H1 (cell line): Measurements from ENCODE around the gene LRPAP1. TPM values are rescaled to one million over a fixed set of nuclear protein-coding genes. Genes with fewer than 3 reads are reported as not detected.
"Not testable (repeated sequence)": the region's sequence is repeated elsewhere in the genome, so short reads cannot be mapped to it uniquely, and the experiment has no call there.

Experiments
- CTCF ChIA-PET: fragments of 300-600 bp; sonication (Branson Sonifier 250); formaldehyde crosslinking; loops from one replicate; lab custom pipeline; 2021; ENCODE audit not compliant: partially characterized antibody; lab: Charles Lee
- POLR2A ChIA-PET: fragments of 300-600 bp; sonication (Branson Sonifier 250); formaldehyde crosslinking; loops from one replicate; lab custom pipeline; 2021; ENCODE audit warnings: inconsistent platforms; ENCODE audit not compliant: partially characterized antibody; lab: Charles Lee
- DNase-seq, 2 experiments: peaks; one replicate each; pipeline versions ENCODE4 v3.0.0 to v3.0.0-alpha.2; 2010 to 2022; ENCODE audit warnings: low spot score in 2 of 2, low read depth in 1 of 2, mixed read lengths in 1 of 2
- FAIRE-seq: peaks from 2 replicates; lab custom pipeline; 2011; peaks lifted over from hg19 to GRCh38; lab: Jason Lieb, UNC
- H2AFZ ChIP-seq: 2 replicates; pipeline ENCODE4 v1.8.1; 2012; ENCODE audit warnings: low read length, inconsistent platforms
- H2AK5ac ChIP-seq: 2 replicates; pipeline ENCODE4 v1.6.1; 2013; ENCODE audit warnings: low read depth, low read length
- H2BK120ac ChIP-seq: replicated peaks from 2 replicates; pipeline ENCODE3; 2013; ENCODE audit warnings: low read depth, low read length, inconsistent platforms
- H2BK12ac ChIP-seq: 2 replicates; pipeline ENCODE4 v1.6.1; 2013; ENCODE audit warnings: low read depth, low read length
- H2BK15ac ChIP-seq: 2 replicates; pipeline ENCODE4 v1.6.1; 2013; ENCODE audit warnings: low read length
- H2BK20ac ChIP-seq: 2 replicates; pipeline ENCODE4 v1.6.1; 2013; ENCODE audit warnings: low read length
- H2BK5ac ChIP-seq: 2 replicates; pipeline ENCODE4 v1.6.1; 2013; ENCODE audit warnings: low read depth, low read length
- H3K14ac ChIP-seq: 2 replicates; pipeline ENCODE4 v1.6.1; 2013; ENCODE audit warnings: inconsistent platforms; ENCODE audit not compliant: insufficient read length
- H3K18ac ChIP-seq: 2 replicates; pipeline ENCODE4 v1.6.1; 2013; ENCODE audit warnings: low read length; ENCODE audit errors: extremely low read depth
- H3K23ac ChIP-seq: 2 replicates; pipeline ENCODE4 v1.6.1; 2013; ENCODE audit warnings: inconsistent platforms; ENCODE audit not compliant: insufficient read length
- H3K23me2 ChIP-seq: 2 replicates; pipeline ENCODE4 v1.6.1; 2013; ENCODE audit warnings: low read depth, low read length
- H3K27ac ChIP-seq: 2 replicates; pipeline ENCODE4 v1.6.1; 2011; ENCODE audit warnings: low read depth, low read length, inconsistent platforms
- H3K27me3 ChIP-seq, 4 experiments: replicated peaks in 1 of 4; 1 replicate in 1 of 4; 2 replicates in 3 of 4; pipeline versions ENCODE4 v1.6.1 to v1.8.1; 2011 to 2013; ENCODE audit warnings: low read length in 3 of 4, mild to moderate bottlenecking in 3 of 4, inconsistent platforms in 2 of 4, mixed read lengths in 2 of 4, moderate library complexity in 1 of 4; ENCODE audit not compliant: control insufficient read depth in 3 of 4, insufficient read depth in 3 of 4; ENCODE audit errors: extremely low read depth in 1 of 4
- H3K36me3 ChIP-seq, 4 experiments: 2 replicates each; pipeline versions ENCODE4 v1.6.1 to v1.8.1; 2011 to 2013; ENCODE audit warnings: mild to moderate bottlenecking in 4 of 4, low read length in 3 of 4, moderate library complexity in 2 of 4, control low read depth in 1 of 4, inconsistent platforms in 1 of 4; ENCODE audit not compliant: insufficient read depth in 4 of 4, control insufficient read depth in 2 of 4
- H3K4ac ChIP-seq: replicated peaks from 2 replicates; pipeline ENCODE3; 2013; ENCODE audit warnings: low read length, low read depth, mixed read lengths, inconsistent platforms; ENCODE audit not compliant: insufficient read length
- H3K4me1 ChIP-seq, 4 experiments: replicated peaks in 1 of 4; 1 replicate in 1 of 4; 2 replicates in 3 of 4; pipeline versions ENCODE4 v1.6.1 to v1.8.1; 2011 to 2013; ENCODE audit warnings: low read length in 3 of 4, inconsistent platforms in 2 of 4, mixed read lengths in 1 of 4; ENCODE audit not compliant: insufficient read depth in 4 of 4, control insufficient read depth in 3 of 4
- H3K4me2 ChIP-seq, 2 experiments: 2 replicates each; pipeline versions ENCODE4 v1.6.1 to v1.8.1; 2011 to 2013; ENCODE audit warnings: low read depth in 2 of 2, low read length in 2 of 2, control low read depth in 1 of 2, inconsistent platforms in 1 of 2, mild to moderate bottlenecking in 1 of 2; ENCODE audit not compliant: insufficient read depth in 1 of 2
- H3K4me3 ChIP-seq, 4 experiments: fragments of 200-600, 300-600 bp in 1 of 4; sonication (generic), shearing (Covaris generic), sonication (Bioruptor Twin) in 1 of 4; 2 replicates each; pipeline versions ENCODE4 v1.5.1 to v1.8.1; 2011 to 2016; ENCODE audit warnings: low read length in 4 of 4, low read depth in 3 of 4, control low read depth in 2 of 4, inconsistent platforms in 2 of 4, mild to moderate bottlenecking in 2 of 4, mixed read lengths in 1 of 4, moderate library complexity in 1 of 4; ENCODE audit not compliant: insufficient read depth in 2 of 4; ENCODE audit errors: extremely low read depth in 1 of 4
- H3K56ac ChIP-seq: replicated peaks from 2 replicates; pipeline ENCODE3; 2013; ENCODE audit warnings: low read depth, mild to moderate bottlenecking, mixed read lengths, low read length, inconsistent platforms; ENCODE audit not compliant: insufficient read length
- H3K79me1 ChIP-seq: 2 replicates; pipeline ENCODE4 v1.6.1; 2013; ENCODE audit warnings: low read depth, low read length, control low read depth
- H3K79me2 ChIP-seq, 2 experiments: 2 replicates each; pipeline versions ENCODE4 v1.6.1 to v1.8.1; 2012 to 2013; ENCODE audit warnings: low read length in 2 of 2, mild to moderate bottlenecking in 2 of 2, inconsistent platforms in 1 of 2; ENCODE audit not compliant: insufficient read depth in 2 of 2, control insufficient read depth in 1 of 2
- H3K9ac ChIP-seq, 4 experiments: replicated peaks in 1 of 4; 1 replicate in 1 of 4; 2 replicates in 3 of 4; pipeline versions ENCODE4 v1.6.1 to v1.8.1; 2011 to 2013; ENCODE audit warnings: low read depth in 3 of 4, low read length in 3 of 4, control low read depth in 2 of 4, mild to moderate bottlenecking in 2 of 4, moderate library complexity in 2 of 4, inconsistent platforms in 1 of 4; ENCODE audit errors: extremely low read depth in 1 of 4
- H3K9me3 ChIP-seq, 2 experiments: 2 replicates each; pipeline versions ENCODE4 v1.6.1 to v1.8.1; 2012 to 2013; ENCODE audit warnings: mild to moderate bottlenecking in 2 of 2, moderate library complexity in 2 of 2, control low read depth in 1 of 2, inconsistent platforms in 1 of 2, low read depth in 1 of 2, low read length in 1 of 2, mixed read lengths in 1 of 2; ENCODE audit not compliant: insufficient read depth in 2 of 2
- H4K20me1 ChIP-seq, 2 experiments: replicated peaks in 1 of 2; 2 replicates each; pipeline versions ENCODE3 to v1.8.1; 2011 to 2013; ENCODE audit warnings: inconsistent platforms in 2 of 2, low read length in 2 of 2, mild to moderate bottlenecking in 1 of 2; ENCODE audit not compliant: insufficient read depth in 2 of 2, control insufficient read depth in 1 of 2
- H4K5ac ChIP-seq: 2 replicates; pipeline ENCODE4 v1.6.1; 2013; ENCODE audit warnings: low read length, low read depth, mixed read lengths, inconsistent platforms; ENCODE audit not compliant: insufficient read length
- H4K8ac ChIP-seq: 2 replicates; pipeline ENCODE4 v1.8.0; 2013; ENCODE audit warnings: mild to moderate bottlenecking, moderate library complexity, low read length, inconsistent platforms; ENCODE audit not compliant: insufficient read depth; ENCODE audit errors: extremely low read depth
- H4K91ac ChIP-seq: replicated peaks from 2 replicates; pipeline ENCODE3; 2013; ENCODE audit warnings: low read length, mixed read lengths, inconsistent platforms; ENCODE audit not compliant: insufficient read length
- WGBS, 2 experiments: shearing (Covaris generic) in 1 of 2; methylation state at CpG; one replicate each; pipeline versions ENCODE4 v1.1.6 to v1.1.7; 2013 to 2015; ENCODE audit warnings: low lambda C conversion rate in 2 of 2, mixed read lengths in 2 of 2, inconsistent platforms in 1 of 2, low coverage in 1 of 2, missing lambda C conversion rate in 1 of 2; ENCODE audit not compliant: insufficient replicate concordance in 2 of 2, insufficient coverage in 1 of 2, insufficient read length in 1 of 2; ENCODE audit errors: extremely low coverage in 1 of 2, missing lambda C conversion rate in 1 of 2; 5-methylcytosine and 5-hydroxymethylcytosine counted together
- polyA plus RNA-seq, 7 experiments: library from polyadenylated mRNA; depleted of rRNA in 3 of 7; stranded (reverse) in 5 of 7; unstranded in 2 of 7; fragments of >200 nt in 5 of 7; fragments of 200-250 nt in 2 of 7; gene quantifications; 1 replicate in 5 of 7; 2 replicates in 1 of 7; 4 replicates in 1 of 7; pipeline versions ENCODE4 v1.2.1 to v1.2.3, GENCODE V29; 2011 to 2013; ENCODE audit warnings: missing spikeins in 2 of 7, mixed read lengths in 2 of 7
- total RNA-seq: library from RNA; stranded (reverse); fragmentation: NEBNext Ultra II Directional; extraction: Animal tissue kit (Norgen Biotek cat#: 25700); gene quantifications from 2 replicates; pipeline ENCODE4 v1.2.1, GENCODE V29; 2021

Gene LRPAP1
- total and polyA plus RNA-seq, 2 of the 8 experiments (the other 6 are each of a cell fraction or from before 2014, with no cell fraction given), result 31.1 to 101 TPM

DNA sequence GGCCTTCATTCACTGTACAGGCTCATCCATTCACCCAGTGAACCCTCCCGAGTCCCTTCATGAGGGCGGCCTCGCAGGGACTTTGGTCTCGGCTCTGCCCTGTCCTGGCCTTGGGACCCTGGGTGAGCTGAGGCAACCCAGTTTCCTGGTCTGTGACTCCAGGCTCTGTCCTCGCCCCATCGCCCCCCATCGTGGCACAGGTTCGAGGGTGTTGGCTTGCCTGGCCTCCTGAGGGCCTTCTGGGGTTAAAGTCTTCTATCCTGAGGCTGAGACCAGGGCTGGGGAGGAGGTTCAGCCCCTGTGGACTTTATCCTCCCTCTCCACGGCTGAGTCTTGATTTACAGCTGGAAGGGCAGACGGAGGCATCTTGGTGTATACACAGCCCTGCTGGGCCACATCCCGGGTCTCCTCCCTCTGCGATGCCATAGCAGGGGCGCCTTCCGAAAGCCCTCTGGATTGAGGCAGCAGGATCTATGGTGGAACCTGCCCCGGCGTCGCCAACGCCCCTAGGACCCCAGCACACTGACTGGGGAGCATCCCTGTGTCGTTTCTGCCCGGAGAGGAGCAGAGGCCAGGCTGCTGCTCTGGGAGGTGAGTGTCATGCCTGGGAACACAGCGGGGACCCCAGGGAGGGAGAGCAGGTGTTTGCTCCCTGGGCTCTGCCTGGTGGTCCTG, 44.4 kb upstream of the LRPAP1 start:
- H2BK5ac ChIP-seq, POLR2A ChIA-PET, H3K14ac ChIP-seq, H3K4ac ChIP-seq, H2AK5ac ChIP-seq, H3K56ac ChIP-seq, H3K4me2 ChIP-seq, H3K18ac ChIP-seq, H3K23me2 ChIP-seq, H2BK20ac ChIP-seq, H3K23ac ChIP-seq, H3K4me3 ChIP-seq, H2AFZ ChIP-seq, H4K5ac ChIP-seq, H2BK15ac ChIP-seq, H2BK120ac ChIP-seq, H4K20me1 ChIP-seq, H3K4me1 ChIP-seq, H3K36me3 ChIP-seq, H3K27me3 ChIP-seq, FAIRE-seq, H3K9me3 ChIP-seq, H4K8ac ChIP-seq, H3K79me2 ChIP-seq, H3K79me1 ChIP-seq, DNase-seq, H2BK12ac ChIP-seq, CTCF ChIA-PET, H3K27ac ChIP-seq, H4K91ac ChIP-seq, H3K9ac ChIP-seq: not testable (repeated sequence)
- 92% methylated on average over 15 of the region's 21 CpGs; no CpG with 5 or more reads in 1 of the 2 experiments for WGBS, 2 experiments
